ENCODE measurements around the gene PLD1.

PLD1 gene

GRCh38 chr3:171769461-171769860 is 40.8 kb downstream of the PLD1 start:
- no peaks in the 10 kb centered on the region for H3K4me1 ChIP-seq (ENCODE audit: control insufficient read depth, low read length)
- peaks cover 2% of the 10 kb centered on the region; the same call in 1 of the 2 replicates for H3K27me3 ChIP-seq (ENCODE audit: control insufficient read depth, low read length)
- H4K20me1 ChIP-seq (ENCODE audit: control insufficient read depth, insufficient read depth, low read depth, low read length): no peaks in the 10 kb centered on the region
- H3F3A ChIP-seq (ENCODE audit: control insufficient read depth, insufficient read depth): no peaks in the 10 kb centered on the region
- H3K36me3 ChIP-seq (ENCODE audit: control insufficient read depth, low read length): no peaks in the 10 kb centered on the region
- no peak for TF ChIP-seq EZH2phosphoT487 (IDR thresholded peaks at IDR 0.05; ENCODE audit: borderline replicate concordance, low read length)
- no peak for TF ChIP-seq CTCF (IDR thresholded peaks at IDR 0.05; ENCODE audit: low read depth, low read length, poor library complexity, severe bottlenecking)
- H3K9me2 ChIP-seq (replicated peaks; ENCODE audit: control insufficient read depth, low read length): no peaks in the 10 kb centered on the region
- no peak overlapping the region for H3K4me2 ChIP-seq (ENCODE audit: low read length)
- no peaks in the 10 kb centered on the region for H3K9me3 ChIP-seq (ENCODE audit: control insufficient read depth, insufficient read depth, low read length)
- no peaks in the 10 kb centered on the region for H3K79me2 ChIP-seq (ENCODE audit: control insufficient read depth, low read length)
- no peak overlapping the region for H3K4me3 ChIP-seq (ENCODE audit: low read length)
- no peak overlapping the region for H3K27ac ChIP-seq (ENCODE audit: low read depth, low read length)

GRCh38 chr3:171768986-171769385 is 41.3 kb downstream of the PLD1 start:
- Histone ChIP-seq H3K36me3 (ENCODE audit: control insufficient read depth, low read length) (no peaks in the 10 kb centered on the region), H3K4me3 (ENCODE audit: low read length) (no peak overlapping the region), H3F3A (ENCODE audit: control insufficient read depth, insufficient read depth) (no peaks in the 10 kb centered on the region), H3K27ac (ENCODE audit: low read depth, low read length) (no peak overlapping the region), H3K4me2 (ENCODE audit: low read length) (no peak overlapping the region), H4K20me1 (ENCODE audit: control insufficient read depth, insufficient read depth, low read depth, low read length) (no peaks in the 10 kb centered on the region), H3K79me2 (ENCODE audit: control insufficient read depth, low read length) (no peaks in the 10 kb centered on the region), H3K4me1 (ENCODE audit: control insufficient read depth, low read length) (no peaks in the 10 kb centered on the region), H3K27me3 (ENCODE audit: control insufficient read depth, low read length) (peaks cover 2% of the 10 kb centered on the region; the same call in 1 of the 2 replicates), H3K9me2 (replicated peaks; ENCODE audit: control insufficient read depth, low read length) (no peaks in the 10 kb centered on the region), H3K9me3 (ENCODE audit: control insufficient read depth, insufficient read depth, low read length) (no peaks in the 10 kb centered on the region)
- TF ChIP-seq EZH2phosphoT487 (IDR thresholded peaks at IDR 0.05; ENCODE audit: borderline replicate concordance, low read length): no peak

GRCh38 chr3:171768281-171768900 is 41.9 kb downstream of the PLD1 start:
- no peaks in the 10 kb centered on the region for H3K9me2 ChIP-seq (replicated peaks; ENCODE audit: control insufficient read depth, low read length)
- H3K27me3 ChIP-seq (ENCODE audit: control insufficient read depth, low read length): peaks cover 2% of the 10 kb centered on the region; the same call in 1 of the 2 replicates
- H3K27ac ChIP-seq (ENCODE audit: low read depth, low read length): no peak overlapping the region
- TF ChIP-seq CTCF (IDR thresholded peaks at IDR 0.05; ENCODE audit: low read depth, low read length, poor library complexity, severe bottlenecking): no peak
- no peak for TF ChIP-seq EZH2phosphoT487 (IDR thresholded peaks at IDR 0.05; ENCODE audit: borderline replicate concordance, low read length)
- no peaks in the 10 kb centered on the region for H3K9me3 ChIP-seq (ENCODE audit: control insufficient read depth, insufficient read depth, low read length)
- no peak overlapping the region for H3K4me2 ChIP-seq (ENCODE audit: low read length)
- no peaks in the 10 kb centered on the region for H3K36me3 ChIP-seq (ENCODE audit: control insufficient read depth, low read length)
- no peaks in the 10 kb centered on the region for H3K4me1 ChIP-seq (ENCODE audit: control insufficient read depth, low read length)
- H4K20me1 ChIP-seq (ENCODE audit: control insufficient read depth, insufficient read depth, low read depth, low read length): no peaks in the 10 kb centered on the region
- H3K4me3 ChIP-seq (ENCODE audit: low read length): no peak overlapping the region
- no peaks in the 10 kb centered on the region for H3K79me2 ChIP-seq (ENCODE audit: control insufficient read depth, low read length)
- no peaks in the 10 kb centered on the region for H3F3A ChIP-seq (ENCODE audit: control insufficient read depth, insufficient read depth)

- no peaks in the 10 kb centered on the region for H3K36me3 ChIP-seq (ENCODE audit: control insufficient read depth, low read length)
These were observed 44.8 kb downstream of the PLD1 start for GRCh38 chr3:171765511-171765887.

More at GRCh38 chr3:171765511-171765887, 44.8 kb downstream of the PLD1 start:
- Histone ChIP-seq H3K27me3 (ENCODE audit: control insufficient read depth, low read length) (no peaks in the 10 kb centered on the region), H3K27ac (ENCODE audit: low read depth, low read length) (no peak overlapping the region), H3K9me3 (ENCODE audit: control insufficient read depth, insufficient read depth, low read length) (no peaks in the 10 kb centered on the region), H3K4me1 (ENCODE audit: control insufficient read depth, low read length) (no peaks in the 10 kb centered on the region), H3F3A (ENCODE audit: control insufficient read depth, insufficient read depth) (no peaks in the 10 kb centered on the region), H3K4me3 (ENCODE audit: low read length) (no peak overlapping the region), H3K9me2 (replicated peaks; ENCODE audit: control insufficient read depth, low read length) (no peaks in the 10 kb centered on the region), H4K20me1 (ENCODE audit: control insufficient read depth, insufficient read depth, low read depth, low read length) (no peaks in the 10 kb centered on the region), H3K79me2 (ENCODE audit: control insufficient read depth, low read length) (no peaks in the 10 kb centered on the region), H3K4me2 (ENCODE audit: low read length) (no peak overlapping the region)
- TF ChIP-seq EZH2phosphoT487 (IDR thresholded peaks at IDR 0.05; ENCODE audit: borderline replicate concordance, low read length) (no peak), CTCF (IDR thresholded peaks at IDR 0.05; ENCODE audit: low read depth, low read length, poor library complexity, severe bottlenecking) (no peak)
